NOMO-1 treated with DMSO at 0.1 percent for 48 hours (cell line): Measurements from ENCODE around the gene RAX2.
A peak's percentile ranks its signal among the peaks of the same experiment; 100 is the strongest.
"Not testable (repeated sequence)": the region's sequence is repeated elsewhere in the genome, so short reads cannot be mapped to it uniquely, and the experiment has no call there.

ENCODE experiments used
- DNase-seq: peaks from one replicate; lab custom pipeline; 2025; ENCODE audit not compliant: unreplicated experiment; lab: John Stamatoyannopoulos, UW

Gene RAX2

GRCh38 chr19:3778104-3778867 lies 6.3 kb upstream of the RAX2 start:
- no peak for DNase-seq

- no peak for DNase-seq
Observed at GRCh38 chr19:3776479-3777040, 4.5 kb upstream of the RAX2 start.

DNA sequence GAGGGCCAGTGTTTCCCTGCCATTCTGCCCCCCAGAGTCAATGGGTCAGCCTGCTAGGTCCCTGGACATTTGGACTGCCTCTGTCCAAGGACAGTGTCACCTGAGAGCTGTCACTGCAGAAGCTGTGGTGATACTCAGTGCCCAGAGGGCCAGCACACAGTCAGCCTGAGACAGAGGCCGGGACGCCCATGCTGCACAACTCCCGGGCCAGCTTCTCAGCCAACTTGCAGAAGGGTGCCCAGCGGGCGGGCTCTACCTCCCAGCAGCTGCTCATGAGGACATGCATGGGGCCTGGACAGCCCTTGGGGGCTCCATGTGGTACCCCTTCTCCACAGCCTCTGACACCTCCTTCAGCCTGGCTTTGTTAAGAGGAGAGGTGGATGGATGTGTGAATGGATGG lies 3.8 kb upstream of the RAX2 start:
- no peak for DNase-seq

DNA sequence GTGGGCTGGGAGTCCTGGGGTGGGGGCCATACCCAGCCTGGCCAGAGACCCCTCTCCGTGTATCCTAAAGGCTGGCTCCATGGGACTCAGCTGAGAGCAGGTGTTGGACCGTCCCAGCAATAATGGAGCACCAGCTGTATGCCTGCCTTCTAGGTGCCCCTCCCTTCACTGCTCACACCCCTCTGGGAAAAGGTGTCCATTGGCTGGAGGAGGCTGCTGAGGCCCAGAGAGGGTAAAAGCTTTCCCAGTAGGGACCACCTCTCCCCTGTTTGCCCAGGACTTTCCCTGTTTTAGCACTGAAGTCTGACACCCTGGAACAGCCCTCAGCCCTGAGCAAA lies 3.3 kb upstream of the RAX2 start:
- DNase-seq = no peak

DNA sequence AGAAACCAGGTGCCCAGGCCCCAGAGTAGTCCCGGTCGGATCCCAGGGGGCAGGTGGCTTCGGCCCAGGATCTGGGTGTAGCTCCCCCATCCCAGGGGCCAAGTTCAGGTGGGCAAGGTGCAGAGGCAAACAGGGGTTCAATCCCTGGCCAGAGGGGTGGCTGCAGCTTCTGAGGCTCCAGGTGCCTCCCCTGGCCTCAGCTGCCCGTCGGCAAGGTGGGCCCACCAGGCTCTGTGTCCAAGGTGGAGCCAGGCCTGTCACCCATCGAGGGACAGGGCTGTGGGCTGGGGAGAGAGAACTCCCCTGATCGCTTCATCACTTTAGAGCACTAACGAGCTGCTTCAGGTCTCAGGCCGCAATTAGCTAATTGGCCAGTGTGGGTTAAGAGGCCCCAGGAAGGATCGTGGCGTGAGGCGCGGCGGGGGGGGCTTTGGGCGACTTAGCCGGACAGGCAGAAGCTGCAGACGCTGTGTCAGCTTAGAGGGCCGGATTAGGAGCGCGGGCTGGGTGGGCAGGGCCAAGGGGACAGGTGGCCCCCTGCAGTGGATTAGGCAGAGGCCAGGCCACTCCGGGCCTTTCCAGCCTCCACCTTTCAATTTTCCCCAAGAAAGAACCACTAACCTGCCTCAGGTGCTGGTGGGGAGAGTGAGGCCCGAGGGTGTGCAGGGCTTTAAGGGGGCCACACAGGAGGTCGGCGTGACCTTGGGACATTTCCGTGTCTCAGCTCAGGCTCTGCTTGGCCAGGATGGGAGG lies 2.8 kb upstream of the RAX2 start:
- DNase-seq = peak; percentile 51

DNA sequence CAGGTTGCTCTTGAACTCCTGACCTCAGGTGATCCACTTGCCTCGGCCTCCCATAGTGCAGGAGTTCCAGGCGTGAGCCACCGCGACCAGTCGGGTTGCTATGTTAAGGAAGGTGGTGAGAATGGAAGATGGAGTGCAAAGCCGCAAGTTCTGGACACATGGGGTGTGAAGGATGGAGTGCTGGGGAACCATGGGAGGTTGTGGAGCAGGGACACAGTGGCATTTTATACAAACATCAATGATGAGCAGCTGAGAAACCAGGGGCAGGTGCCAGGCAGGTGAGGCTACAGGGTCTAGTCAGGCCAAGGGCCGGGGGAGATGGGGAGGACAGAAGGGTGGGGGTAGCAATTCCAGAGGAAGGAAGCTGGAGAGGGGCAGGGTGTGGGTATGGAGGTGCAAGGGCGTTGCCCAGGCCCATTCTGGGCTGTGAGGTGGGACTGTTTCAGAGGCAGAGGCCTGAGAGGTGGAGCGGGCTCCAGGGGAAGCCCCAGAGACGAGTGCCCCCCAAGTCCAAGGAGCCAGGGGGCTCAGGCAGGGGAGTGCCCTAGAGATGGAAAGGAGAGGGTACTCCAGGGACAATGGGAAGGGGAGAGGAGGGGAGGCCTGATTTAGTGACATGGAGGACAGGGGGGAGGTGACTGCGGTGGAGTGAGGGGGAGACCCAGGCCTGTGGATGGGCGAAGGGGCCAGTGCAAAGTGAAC lies 1.9 kb upstream of the RAX2 start:
- no peak for DNase-seq

- DNase-seq = no peak
Observed at GRCh38 chr19:3771000-3771905, 775 bp downstream of the RAX2 start.

- DNase-seq = no peak
Observed at GRCh38 chr19:3770136-3770999, 1.7 kb downstream of the RAX2 start.

DNA sequence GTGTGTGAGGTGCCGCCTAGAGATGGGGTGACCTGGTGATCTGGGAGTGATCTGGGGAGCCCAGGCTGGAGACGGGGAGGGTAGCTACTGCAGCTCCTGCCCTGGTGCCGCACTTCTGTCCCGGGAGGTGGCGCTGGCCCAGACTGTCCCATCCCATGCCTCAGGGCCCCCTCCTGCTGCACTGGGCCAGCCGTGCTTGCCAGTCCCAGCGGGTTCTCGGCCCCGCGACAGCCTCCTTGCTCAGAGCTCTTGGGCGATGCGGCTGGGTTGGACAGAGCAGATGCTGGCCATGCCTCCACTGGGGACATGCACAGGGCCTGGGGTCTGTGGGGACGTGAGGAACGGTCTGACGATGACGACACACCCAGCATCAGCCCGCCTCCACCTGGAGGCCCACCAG lies 2.5 kb downstream of the RAX2 start:
- DNase-seq = no peak

DNA sequence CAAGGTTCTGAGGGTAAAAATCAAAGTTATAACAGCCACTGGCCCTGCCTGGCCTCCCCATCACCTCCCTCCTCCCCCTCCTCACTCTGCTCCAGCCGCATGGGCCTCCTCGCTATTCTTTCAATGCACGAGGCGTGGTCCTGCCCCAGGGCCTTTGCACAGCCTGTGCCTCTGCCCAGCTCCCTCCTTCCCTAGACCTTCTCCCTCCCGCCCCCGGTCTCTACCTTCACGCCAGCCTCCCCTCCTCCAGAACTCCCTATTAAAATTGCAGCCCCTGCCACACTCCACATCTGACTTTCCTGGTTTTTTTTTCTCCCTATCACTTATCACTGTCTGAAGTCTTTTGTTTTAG lies 3.3 kb downstream of the RAX2 start:
- DNase-seq = no peak

DNA sequence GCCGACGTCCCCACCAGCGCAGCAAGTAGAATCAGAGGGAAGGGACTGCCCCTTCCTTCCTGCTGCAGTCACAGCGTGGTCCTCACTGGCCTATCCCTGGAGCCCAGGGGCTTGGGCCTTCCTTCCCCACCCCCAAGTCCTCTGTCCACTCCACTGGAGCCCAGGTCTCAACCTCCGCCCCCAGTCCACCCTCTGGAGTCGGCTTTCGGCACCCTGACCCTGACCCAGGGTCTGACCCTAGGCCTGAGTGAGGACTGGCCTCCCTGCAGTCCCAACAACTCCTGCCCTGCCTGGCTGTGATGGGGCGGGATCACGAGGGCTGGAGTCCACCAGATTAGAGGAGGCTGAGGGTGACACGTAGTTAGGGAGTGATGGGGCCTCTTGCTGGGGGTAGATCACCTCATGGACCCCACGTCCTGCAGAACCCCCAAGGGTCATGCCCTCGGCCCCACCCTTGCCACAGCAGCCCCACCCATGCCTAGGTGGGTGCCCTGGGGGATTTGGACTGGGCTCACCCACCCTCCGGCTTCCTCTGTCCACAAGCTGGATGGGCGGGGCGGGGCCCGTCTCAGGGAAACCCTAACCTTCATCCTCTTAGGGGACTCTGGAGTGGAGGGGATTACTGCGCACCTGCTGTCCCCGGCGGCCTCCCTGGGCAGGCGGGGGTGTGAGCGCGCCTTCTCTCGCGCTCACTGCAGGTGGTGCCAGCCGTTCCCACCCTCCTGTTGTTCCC lies 3.8 kb downstream of the RAX2 start:
- DNase-seq = no peak

DNA sequence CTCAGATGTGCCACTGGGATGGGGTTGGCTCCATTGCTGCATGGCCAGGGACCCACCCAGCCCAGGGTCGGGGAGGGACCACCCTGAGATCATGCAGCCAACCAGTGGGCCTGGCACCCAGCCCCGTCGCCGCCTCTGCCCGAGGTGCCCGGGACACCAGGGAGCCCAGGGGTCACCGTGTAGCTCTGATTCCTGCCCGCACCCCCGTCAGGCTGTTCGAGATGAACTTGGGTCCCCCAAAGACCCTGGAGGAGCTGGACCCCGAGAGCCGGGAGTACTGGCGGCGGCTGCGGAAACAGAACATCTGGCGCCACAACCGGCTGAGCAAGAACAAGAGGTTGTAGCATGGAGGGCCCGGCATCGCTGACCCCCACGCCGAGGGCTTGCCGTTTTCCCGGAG lies 5.0 kb downstream of the RAX2 start:
- DNase-seq = no peak

DNA sequence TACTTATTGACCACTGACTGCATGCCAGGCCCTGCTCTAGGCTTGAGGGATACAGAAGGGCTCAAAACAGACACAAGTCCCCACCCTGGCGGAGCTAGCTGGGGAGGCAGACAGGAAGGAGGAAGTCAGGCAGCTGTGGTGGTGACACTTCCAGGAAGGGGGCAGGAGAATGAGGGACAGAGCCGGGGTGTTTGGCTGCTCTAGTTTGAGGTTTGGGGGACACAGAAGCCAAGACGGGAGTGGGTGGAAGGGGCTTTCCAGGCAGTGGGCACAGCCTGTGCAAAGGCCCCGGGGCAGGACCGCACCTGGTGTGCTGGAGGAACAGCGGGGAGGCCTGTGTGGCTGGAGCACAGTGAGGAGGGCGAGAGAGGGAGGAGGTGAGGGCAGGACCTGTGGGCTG lies 5.5 kb downstream of the RAX2 start:
- DNase-seq = no peak

- DNase-seq = not testable (repeated sequence)
Observed at GRCh38 chr19:3765757-3766156, 6.3 kb downstream of the RAX2 start.

- DNase-seq = no peak
Observed at GRCh38 chr19:3765121-3765520, 6.9 kb downstream of the RAX2 start.

GRCh38 chr19:3762501-3763459 lies 9.2 kb downstream of the RAX2 start, which contains the start of gene MRPL54:
Gene MRPL54 (plus strand): TSS chr19:3762682. CDS start chr19:3762701, 19 bp downstream.
- DNase-seq = peak; percentile 99

- DNase-seq = no peak
Observed at GRCh38 chr19:3762130-3762473, 9.9 kb downstream of the RAX2 start.
